C4-2B (cell line): Measurements from ENCODE around the gene COL6A2.

Experiments used
- H3K27ac ChIP-seq: fragments of 450-650 bp; 2 replicates; pipeline ENCODE4 v1.5.1; 2017
- ZFX ChIP-seq: fragments of 450-650 bp; IDR thresholded peaks from 2 replicates; pipeline ENCODE4 v1.6.1; 2017
- TF ChIP-seq, protein P1 (sequence below): fragments of 450-650 bp; conservative IDR thresholded peaks from 2 replicates; pipeline ENCODE4 v1.5.1; 2017; ENCODE audit warnings: mild to moderate bottlenecking

Gene COL6A2

DNA sequence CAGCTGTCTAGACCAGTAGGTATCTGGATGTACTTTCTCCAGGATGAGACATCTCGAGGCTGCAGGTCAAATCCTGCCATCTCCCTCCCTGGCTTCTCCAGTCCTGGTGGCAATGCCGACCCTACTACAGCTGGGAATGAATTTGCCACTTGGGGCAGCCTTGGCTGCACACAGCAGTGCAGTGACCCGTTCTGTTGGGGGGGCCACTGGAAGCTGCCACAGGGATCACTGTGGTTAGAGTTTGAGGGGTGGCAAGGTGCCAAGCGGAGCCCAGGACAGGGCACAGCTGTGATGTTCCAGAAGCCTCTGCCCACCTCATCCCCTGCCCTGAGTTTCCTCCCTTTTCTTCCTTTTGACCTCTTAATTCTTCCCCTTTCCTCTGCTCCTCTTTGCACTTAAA, 17.1 kb downstream of the COL6A2 start:
- TF ChIP-seq, protein P1, sequence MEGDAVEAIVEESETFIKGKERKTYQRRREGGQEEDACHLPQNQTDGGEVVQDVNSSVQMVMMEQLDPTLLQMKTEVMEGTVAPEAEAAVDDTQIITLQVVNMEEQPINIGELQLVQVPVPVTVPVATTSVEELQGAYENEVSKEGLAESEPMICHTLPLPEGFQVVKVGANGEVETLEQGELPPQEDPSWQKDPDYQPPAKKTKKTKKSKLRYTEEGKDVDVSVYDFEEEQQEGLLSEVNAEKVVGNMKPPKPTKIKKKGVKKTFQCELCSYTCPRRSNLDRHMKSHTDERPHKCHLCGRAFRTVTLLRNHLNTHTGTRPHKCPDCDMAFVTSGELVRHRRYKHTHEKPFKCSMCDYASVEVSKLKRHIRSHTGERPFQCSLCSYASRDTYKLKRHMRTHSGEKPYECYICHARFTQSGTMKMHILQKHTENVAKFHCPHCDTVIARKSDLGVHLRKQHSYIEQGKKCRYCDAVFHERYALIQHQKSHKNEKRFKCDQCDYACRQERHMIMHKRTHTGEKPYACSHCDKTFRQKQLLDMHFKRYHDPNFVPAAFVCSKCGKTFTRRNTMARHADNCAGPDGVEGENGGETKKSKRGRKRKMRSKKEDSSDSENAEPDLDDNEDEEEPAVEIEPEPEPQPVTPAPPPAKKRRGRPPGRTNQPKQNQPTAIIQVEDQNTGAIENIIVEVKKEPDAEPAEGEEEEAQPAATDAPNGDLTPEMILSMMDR, result no peak
- no peak for TF ChIP-seq ZFX
- H3K27ac ChIP-seq, result no peak overlapping the region

- H3K27ac ChIP-seq, result no peak overlapping the region
- no peak for TF ChIP-seq ZFX
- TF ChIP-seq, protein P1, result no peak
Measured at GRCh38 chr21:46115441-46116188, 17.7 kb downstream of the COL6A2 start.

DNA sequence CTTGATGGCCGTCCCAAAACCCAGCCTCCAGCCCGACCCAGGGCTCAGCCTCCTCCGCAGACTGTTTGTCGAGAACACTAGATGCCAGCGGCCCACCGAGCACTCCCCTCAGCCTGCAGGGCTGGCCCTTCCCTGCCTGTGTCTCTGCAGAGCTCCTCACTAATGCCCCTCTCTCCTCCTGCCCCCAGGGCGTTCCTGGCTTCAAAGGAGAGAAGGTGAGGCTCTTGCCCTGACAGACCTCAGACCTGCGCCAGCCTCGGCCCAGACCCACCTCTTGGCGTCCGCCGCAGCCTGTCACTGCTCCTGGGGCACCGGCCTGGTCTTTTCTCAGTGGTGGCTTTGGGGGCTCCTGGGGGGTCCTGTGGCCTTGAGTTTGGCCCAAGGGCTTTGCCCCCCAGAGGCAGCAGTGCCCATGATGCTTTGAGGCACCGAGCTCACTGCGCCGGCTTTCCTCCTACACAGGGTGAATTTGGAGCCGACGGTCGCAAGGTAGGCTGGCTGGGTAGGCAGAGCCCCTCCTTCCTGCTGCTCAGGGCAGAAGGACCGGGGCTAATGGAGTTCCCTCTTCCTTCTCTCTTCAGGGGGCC, 18.4 kb downstream of the COL6A2 start:
- TF ChIP-seq ZFX, result no peak
- TF ChIP-seq, protein P1, result no peak
- H3K27ac ChIP-seq, result no peak overlapping the region

- TF ChIP-seq, protein P1, result no peak
- no peak for TF ChIP-seq ZFX
- H3K27ac ChIP-seq, result no peak overlapping the region
Measured at GRCh38 chr21:46116776-46117585, 19.1 kb downstream of the COL6A2 start.

DNA sequence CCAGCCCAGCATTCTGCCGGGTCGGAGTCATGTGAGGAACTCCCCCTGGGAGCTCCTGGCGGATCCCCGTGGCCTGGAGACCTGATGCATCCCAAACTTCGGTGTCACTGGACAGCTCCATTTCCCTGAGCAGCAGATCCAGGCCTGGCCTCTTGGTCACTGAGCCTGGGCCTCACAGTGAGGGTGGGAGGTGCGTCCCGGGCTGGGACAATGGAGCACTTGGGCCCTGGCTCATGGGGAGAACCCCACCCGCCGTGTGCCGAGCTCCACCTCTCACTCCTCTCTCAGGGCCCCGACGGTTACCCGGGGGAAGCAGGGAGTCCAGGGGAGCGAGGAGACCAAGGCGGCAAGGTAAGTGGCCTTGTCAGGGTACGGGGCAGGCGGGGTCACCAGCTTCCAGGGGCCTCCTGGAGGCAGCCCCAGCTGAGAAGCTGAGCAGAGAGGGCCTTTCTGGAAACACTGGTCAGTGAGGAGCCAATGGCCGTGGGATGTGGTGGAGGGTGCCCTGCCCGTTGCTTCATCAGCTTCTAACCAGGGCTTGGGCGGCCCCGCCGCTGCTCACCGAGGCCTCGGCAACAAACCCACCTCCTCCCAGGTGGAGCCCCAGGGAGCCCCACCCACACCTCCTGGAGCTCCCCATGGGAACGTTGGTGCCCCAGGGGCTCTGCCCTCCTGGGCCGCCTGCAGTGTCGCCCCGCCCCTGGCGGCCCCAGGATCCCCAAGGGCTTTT, 19.8 kb downstream of the COL6A2 start:
- no peak for TF ChIP-seq ZFX
- TF ChIP-seq, protein P1, result no peak
- no peak overlapping the region for H3K27ac ChIP-seq

GRCh38 chr21:46118316-46119143, 20.6 kb downstream of the COL6A2 start:
- TF ChIP-seq, protein P1, result no peak
- TF ChIP-seq ZFX, result no peak
- no peak overlapping the region for H3K27ac ChIP-seq
